ENCODE measurements around the gene ZYX.
"Not testable (repeated sequence)": the region's sequence is repeated elsewhere in the genome, so short reads cannot be mapped to it uniquely, and the experiment has no call there.

ZYX gene

DNA sequence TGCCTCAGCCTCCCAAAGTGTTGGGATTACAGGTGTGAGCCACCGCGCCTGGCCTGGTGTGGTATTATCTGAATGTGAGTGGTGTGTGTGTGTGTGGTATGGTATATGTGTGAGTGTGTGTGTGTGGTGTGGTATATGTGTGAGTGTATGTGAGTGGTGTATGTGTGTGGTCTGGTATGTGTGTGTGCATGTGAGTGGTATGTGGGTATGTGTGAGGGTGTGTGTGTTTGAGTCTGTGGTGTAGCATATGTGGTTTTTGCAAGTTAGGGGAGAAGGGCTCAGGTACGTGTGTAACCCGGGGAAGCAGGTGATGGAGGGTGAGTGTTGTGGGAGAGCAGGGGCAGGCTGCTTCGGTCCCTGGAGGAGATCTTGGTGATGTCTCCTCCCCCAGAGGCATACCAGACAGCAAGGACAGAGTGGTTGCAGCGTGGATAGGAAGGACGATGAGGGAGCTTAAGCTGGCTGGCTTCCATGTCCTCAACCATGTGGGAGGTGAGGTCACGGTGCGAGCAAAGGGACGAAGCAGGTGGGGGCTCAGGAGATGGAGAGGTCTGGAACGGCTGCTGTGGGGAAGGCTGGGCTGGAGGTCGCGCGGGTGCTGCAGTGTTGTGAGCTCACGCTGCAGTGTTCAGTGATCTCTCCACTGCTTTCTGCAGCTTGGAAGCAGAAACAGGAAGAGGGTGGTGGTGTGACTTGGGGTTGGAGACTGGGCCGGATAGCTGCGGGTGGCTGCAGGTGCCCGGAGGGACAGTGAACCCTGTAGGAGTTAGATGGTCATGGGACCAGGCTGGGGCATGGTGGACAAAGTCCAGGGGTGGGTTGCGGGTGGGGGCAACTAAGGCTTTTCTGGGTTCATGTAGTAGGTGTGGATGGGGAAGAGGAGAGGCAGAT, 5.0 kb downstream of the ZYX start:
- no peak for DNase-seq (ENCODE audit: low spot score)

DNA sequence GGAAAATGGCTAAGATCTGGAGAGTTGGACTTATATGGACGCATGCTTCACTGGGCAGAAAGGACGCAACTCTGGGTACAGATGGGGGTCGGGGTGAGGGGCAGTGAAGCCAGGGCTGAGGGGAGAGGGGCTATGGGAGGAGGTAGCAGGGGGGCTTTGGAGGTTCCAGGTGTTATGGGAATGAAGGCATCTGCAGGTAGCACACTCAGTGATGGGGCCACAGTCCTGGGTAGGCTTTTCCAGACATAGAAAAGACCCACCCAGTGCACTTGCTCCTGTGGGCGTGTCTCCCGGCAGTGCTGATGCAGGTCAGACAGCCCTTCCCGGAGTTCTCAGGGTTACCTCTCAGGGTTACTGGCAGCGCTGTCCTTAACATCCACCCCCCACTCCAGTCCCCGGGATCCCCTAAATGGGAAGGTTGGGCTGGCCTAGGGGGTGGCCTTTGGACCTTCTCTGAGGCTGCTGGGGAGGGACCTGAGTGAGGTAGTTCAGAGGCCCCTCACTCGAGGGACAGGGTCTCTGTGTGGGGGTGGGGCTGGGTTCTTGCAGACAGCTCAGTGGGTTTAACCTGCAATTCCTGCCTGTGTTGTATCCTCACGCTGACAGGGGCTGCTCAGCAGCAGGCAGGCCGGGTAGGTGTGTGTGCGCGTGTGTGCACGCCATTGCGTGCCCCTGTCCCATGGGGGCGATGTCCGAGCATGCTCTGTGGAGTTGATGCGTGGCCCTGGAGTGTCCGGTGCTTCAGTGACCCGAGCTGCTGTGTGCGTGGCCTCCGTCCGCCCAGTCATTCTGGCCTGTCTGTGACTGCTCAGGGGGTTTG, 6.2 kb downstream of the ZYX start:
- no peak for DNase-seq (ENCODE audit: low spot score)

DNA sequence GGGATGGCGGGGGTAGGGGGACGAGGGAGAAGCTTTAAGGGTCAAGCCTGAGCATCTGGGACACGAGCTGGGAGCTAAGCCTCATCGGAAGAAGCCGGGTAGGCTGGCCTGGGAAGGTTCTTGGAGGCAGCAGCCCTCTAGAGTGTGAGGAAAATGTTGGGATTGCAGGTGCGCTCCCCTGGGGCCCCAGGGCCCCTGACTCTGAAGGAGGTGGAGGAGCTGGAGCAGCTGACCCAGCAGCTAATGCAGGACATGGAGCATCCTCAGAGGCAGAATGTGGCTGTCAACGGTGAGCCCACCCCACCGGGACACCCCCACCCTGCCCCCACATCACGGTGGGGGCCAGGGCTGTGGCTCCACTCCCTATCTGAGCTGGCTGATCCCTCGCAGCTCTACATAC, 6.9 kb downstream of the ZYX start:
- no peak for DNase-seq (ENCODE audit: low spot score)

- DNase-seq (ENCODE audit: low spot score): no peak
Observed at GRCh38 chr7:143388491-143389101, 7.5 kb downstream of the ZYX start.

GRCh38 chr7:143389316-143390103, 8.4 kb downstream of the ZYX start:
- DNase-seq (ENCODE audit: low spot score): no peak

- DNase-seq (ENCODE audit: low spot score): no peak
Observed at GRCh38 chr7:143390104-143390772, 9.1 kb downstream of the ZYX start.

DNA sequence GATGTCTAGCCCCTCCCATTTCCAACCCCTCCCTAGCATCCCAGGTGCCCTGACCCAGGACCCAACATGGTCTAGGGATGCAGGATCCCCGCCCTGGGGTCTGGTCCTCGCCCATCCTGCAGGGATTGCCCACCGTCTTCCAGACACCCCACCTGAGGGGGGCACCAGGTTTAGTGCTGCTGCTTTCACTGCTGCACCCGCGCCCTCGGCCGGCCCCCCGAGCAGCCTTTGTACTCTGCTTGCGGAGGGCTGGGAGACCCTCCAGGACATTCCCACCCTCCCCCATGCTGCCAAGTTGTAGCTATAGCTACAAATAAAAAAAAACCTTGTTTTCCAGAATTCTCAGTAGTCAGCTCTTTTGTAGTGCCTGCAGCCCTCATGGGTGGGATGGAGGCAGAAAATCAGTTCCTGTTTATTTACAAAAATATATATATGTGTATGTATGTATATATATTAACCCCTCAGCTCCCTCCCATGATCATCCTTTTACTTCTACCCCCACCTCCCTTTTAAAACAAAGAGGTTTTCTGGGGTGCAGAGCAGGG, 9.7 kb downstream of the ZYX start:
- DNase-seq (ENCODE audit: low spot score): no peak

DNA sequence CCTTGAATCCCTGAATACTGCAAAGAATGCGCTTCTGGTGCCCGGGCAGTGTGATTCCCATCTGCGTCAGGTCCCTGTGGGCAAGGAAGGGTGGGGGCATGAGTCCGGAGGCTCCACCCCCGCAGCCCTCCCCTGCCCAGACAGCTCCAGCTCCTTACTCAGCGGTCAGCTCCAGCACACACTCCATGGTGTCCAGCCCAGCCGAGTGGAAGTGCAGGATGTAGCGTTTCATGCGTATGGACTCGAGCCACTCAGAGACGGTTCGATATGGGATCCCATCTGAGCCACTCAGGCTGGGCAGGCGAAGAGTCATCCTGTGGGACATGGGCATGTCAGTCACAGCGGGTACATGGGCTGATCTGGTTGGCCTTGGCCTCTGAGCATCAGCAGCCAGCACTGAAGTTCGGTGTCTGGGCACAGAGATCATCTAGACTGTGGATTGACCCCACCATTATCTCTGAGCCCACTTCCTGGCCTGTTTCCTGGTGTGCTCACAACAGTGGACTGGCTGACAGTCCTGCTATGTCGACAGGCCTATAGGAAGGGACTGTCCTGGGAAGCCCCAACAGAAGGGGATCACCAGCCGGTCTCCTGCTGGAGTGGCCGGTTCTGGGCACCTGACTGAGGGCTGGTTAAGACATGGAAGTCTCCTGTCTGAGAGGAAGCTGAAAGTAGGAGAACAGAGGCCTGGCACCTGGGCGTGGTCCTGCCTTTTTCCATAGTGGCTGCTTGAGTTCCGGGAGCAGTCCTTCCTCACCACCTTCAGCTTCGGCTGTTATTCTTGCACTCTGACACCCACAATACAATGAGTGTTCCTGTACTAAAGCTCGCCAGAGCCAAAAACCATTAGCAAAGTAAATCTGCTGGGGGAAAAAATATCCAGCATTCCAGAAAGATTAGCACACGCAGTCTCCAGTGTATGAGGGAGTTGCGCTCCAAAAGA, 10.6 kb downstream of the ZYX start:
- DNase-seq (ENCODE audit: low spot score): no peak

- DNase-seq (ENCODE audit: low spot score): not testable (repeated sequence)
Observed at GRCh38 chr7:143392427-143392826, 11.3 kb downstream of the ZYX start.

GRCh38 chr7:143392875-143393266, 11.7 kb downstream of the ZYX start:
- DNase-seq (ENCODE audit: low spot score): no peak

DNA sequence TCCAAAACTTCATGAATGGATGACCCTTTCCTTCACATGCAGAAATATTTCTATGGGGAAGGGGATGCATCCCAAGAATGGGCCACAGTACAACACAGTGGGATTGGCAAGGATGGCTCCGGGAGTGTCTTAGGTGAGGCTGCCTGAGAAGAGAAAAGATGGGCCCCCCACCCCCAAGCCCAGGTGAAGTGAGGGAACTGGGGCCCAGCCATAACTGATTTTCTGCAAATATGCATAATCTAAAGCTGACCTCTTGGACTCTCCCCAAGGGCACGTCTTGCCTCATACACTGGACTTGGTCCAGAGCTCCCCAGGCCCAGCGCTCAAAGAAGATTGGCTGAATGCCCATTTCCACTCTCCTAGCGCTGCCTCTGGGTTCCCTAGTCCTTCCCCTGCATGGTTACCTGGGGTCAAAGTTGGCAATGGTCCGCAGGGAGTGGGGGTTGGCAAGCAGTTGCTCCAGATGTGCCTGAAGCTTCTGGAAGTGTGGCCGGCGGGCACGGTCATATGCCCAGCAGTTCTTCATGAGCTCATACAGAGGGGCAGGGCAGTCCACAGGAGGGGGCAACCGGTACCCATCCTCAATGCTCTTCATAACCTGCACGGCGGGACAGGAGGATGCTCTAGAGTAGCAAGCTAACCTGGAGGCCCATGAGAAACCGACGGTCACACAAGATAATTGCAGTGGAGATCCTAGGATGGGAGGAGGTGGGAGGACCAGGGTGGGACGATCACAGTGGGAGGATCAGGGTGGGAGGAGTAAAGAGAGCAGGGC, 12.3 kb downstream of the ZYX start:
- no peak for DNase-seq (ENCODE audit: low spot score)

GRCh38 chr7:143394068-143394467, 12.9 kb downstream of the ZYX start:
- DNase-seq (ENCODE audit: low spot score): no peak

- no peak for DNase-seq (ENCODE audit: low spot score)
Observed at GRCh38 chr7:143394777-143395176, 13.6 kb downstream of the ZYX start.

DNA sequence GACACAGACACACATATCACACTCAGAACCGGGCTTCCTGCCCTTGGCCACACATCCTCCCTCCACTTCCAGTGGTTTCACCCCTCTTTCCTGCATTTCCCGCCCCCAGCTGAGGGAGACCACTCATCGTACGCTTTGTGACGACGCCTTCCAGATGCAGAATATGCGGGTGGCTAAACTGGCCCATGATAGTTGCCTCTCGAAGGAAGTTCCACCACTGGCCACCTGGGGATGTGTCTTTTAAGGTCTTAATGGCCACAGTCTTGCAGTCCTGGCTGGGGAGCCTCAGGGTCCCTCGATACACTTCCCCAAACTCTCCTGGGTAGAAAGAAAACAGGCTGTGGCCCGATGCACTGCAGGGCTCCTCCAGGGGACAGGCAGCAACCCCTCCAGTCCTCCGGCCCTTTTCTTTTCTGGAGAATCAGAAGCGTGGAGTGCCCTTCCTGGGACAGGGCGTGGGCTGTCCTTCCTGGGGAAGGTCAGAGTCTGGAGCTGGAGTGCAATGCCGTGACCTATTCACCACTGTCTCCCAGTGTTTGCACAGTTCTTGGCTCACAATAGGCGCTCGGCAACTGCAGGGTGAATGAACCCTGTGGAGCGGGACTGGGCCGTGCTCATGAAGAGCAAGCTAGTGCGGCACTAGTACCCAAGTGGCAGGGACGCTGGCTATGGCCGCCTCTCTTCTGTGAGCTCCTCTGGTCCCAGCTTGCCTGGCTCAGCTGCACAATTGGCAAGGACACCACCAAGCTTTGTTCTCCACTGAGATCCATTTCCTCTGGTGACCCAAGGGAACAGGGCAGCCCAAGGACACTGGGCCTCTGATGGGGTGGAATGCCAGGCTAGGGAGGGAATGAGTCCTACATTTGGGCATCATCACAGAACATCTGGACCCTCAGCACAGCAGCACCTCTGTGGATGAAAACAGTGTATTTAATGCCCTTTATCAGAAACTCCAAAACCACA, 14.3 kb downstream of the ZYX start:
- DNase-seq (ENCODE audit: low spot score): no peak

- no peak for DNase-seq (ENCODE audit: low spot score)
Observed at GRCh38 chr7:143396182-143396581, 15.0 kb downstream of the ZYX start.

DNA sequence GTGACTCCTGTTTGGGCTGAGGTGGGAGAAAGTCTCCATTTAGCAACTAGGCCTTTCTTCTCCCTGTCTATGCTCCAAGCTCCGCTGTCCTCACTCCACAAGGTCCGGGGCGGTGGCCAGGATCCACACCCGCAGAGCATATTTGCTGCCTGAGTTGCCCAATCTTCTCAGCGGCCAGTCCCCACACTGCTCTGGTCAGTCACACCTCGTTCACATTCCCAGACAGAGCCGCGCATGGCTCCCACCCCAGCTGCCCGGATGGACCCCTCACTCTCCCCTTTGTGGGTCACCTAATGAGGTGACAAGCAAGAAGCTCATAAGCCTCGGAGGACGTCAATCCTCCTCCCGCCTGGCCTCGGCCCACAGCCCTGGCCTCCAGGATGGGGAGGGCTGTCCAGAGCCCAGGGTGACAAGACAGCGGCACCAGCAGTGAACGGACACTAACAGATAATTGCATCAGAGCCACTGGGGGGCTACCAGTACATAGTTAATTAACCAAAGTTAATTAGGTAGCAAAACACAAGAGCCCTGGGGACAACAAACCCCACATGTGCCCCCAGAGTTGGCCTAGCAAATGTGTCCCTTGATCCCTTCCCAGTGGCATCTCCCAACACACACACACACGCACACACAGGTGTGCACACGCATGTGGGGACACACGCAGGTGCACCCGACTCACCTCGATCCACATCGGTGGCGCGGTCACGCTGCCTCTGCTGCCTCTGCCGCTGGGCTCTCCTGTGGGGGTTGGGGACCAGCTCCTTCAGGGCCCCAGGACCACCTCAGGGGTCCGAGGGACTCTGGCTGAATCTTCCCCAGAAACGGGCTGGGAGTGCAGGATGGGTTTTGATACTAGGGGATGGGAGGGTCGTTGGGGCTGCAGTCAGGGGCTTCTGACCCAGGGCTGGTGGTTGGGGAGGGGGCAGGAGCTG, 15.7 kb downstream of the ZYX start:
- no peak for DNase-seq (ENCODE audit: low spot score)
